GM19240 (cell line): ENCODE measurements around the gene CYFIP1.

Experiments used
- DNase-seq: peaks from one replicate; pipeline ENCODE4 v3.0.0; 2011; ENCODE audit warnings: low spot score; ENCODE audit not compliant: insufficient read length

The CYFIP1 gene

GRCh38 chr15:22891426-22892210, 88.5 kb downstream of the CYFIP1 start:
- DNase-seq: no peak

- DNase-seq: no peak
These were observed 89.9 kb downstream of the CYFIP1 start for GRCh38 chr15:22890296-22890695.

DNA sequence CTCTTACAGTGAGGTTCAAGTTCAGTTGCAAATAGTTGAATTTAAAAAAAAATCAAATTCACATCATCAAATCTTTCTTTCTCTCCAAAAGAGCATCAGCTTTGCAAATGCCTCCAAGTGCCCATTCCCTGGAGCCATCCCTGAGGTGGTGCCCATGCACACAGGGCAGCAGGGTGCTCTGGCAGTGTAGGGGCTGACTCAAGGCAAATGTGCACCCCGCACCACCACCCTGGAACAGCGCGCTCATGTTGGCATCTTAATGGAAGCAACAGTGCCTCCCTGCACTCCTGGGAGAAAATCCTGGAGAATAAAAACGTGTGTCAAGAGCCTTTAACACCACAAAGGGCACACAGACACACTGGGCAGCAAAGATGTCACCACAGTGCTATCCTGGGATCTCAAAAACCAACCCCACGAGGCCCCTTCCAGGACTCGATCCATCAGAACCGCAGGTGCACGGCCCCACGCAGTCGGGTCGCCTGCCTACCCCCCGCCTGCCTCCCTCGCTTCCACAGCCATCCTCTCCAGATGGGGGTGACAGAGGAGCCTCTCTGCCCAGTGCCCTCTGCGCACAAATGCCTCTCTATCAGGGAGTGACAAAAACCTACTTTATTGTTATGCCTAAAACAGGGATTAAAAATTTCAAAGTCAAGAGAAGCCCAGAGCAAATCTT, 90.9 kb downstream of the CYFIP1 start:
- no peak for DNase-seq

DNA sequence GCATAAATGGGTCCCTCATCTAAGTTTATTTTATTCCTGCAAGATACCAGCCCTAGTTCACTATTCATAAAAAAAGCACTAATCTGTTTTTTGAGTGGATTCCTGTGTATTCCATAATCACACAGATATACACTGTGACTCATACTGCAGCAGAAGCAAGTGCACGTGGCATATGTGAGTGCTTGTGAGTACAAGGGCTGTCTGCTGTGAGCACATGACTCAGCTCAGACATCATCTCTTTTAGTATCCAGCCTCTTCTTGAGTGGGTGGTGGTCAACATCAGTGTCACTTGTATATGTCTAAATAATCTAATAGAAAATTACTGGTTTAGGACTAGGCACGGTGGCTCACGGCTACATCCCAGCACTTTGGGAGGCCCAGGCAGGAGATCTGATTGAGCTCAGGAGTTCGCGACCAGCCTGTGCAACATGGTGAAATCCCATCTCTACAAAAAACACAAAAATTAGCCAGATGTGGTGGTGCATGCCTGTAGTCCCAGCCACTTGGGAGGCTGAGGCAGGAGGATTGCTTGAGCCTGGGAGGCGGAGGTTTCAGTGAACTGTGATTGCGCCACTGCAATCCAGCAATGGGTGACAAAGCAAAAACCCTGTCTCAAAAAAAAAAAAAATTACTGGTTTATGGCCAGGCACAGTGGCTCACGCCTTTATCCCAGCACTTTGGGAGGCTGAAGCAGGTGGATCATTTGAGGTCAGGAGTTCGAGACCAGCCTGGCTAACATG, 91.9 kb downstream of the CYFIP1 start:
- DNase-seq: no peak

DNA sequence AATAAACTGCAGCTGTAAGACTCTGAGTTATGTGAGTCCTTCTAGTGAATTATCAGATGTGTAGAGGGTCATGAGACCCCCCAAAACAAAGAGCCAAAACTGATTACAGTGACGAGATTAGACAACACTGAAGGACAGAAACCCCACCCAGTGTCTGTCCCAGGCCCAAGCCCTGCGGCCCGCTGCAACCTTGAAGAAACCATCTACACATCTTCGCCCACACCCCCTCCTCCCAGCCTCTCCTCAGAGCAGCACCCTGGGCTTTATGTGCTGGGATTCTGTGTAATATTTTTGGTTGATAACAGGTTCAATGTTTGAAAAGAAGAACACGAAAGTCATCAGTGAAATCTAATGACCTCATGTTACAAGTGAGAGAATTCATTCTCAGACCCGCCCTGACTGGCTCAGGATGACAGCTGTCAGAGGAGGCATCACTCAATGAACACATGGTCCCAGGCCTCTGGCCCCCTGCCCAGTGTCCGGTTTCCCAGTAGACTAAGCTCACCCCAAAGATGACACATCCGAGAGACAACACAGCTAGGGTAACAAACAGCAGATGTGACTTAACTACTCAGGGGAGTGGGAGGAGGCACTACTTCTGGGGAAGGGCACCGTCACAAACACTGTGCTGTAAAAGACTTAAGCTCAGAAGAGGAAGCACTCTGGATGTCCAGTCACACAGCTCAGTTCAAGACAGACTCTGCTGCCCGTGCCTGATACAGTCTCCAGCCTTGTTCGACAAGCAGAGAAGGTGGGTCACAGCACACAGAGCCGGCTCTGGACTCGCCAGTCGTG, 92.8 kb downstream of the CYFIP1 start:
- DNase-seq: no peak

- DNase-seq: no peak
These were observed 95.0 kb downstream of the CYFIP1 start for GRCh38 chr15:22885120-22885519.

DNA sequence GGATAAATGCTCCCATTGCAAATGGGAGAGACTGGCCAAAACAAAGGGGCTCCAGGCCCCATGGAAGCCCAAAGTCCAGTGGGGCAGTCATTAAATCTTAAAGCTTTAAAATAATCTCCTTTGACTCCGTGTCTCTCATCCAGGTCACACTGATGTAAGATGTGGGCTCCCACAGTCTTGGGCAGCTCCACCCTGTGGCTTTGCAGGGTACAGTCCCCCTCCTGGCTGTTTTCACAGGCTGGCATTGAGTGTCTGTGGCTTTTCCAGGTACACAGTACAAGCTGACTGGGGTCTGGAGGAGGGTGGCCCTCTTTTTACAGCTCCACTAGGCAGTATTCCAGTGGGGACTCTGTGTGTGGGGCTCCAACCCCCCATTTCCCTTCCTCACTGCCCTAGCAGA, 95.8 kb downstream of the CYFIP1 start:
- DNase-seq: no peak

GRCh38 chr15:22883196-22883595, 97.0 kb downstream of the CYFIP1 start:
- no peak for DNase-seq

GRCh38 chr15:22881739-22882440, 98.3 kb downstream of the CYFIP1 start:
- DNase-seq: no peak

DNA sequence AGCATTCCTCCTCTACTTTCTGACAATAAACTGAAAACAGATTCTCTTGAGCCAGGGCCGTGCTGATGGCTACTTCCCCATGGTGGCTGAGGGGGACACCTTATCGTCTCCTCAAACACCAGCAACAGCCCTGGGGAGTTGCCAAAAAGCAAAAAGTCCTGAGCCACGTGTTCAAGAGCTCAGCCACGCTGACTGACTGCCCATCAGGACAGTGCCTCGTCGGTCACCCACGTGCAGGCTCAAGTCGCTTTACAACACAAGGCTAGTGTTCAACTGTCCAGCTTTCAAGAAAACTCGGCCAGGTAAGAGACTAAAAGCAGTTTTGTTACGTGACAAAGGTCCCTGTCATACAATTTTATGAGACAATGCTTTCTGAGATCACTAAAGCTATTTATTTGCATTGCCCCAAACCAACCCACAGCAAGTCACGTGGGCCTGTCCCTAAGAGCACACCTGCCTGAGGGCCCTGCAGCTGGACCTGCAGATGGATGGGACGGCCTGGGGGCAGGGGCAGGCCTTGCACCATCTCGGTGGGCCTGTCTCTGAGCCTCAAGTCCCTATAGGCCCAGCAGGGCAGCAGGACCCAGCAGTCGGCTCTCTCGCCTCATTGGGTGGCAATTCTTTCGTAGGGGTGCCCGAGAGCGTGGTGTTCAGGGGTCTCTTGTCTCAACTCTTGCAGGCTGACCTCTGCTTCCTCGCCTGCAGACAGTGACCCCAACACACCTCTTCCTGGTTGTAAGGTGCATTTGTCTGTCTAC, 99.0 kb downstream of the CYFIP1 start:
- DNase-seq: no peak

DNA sequence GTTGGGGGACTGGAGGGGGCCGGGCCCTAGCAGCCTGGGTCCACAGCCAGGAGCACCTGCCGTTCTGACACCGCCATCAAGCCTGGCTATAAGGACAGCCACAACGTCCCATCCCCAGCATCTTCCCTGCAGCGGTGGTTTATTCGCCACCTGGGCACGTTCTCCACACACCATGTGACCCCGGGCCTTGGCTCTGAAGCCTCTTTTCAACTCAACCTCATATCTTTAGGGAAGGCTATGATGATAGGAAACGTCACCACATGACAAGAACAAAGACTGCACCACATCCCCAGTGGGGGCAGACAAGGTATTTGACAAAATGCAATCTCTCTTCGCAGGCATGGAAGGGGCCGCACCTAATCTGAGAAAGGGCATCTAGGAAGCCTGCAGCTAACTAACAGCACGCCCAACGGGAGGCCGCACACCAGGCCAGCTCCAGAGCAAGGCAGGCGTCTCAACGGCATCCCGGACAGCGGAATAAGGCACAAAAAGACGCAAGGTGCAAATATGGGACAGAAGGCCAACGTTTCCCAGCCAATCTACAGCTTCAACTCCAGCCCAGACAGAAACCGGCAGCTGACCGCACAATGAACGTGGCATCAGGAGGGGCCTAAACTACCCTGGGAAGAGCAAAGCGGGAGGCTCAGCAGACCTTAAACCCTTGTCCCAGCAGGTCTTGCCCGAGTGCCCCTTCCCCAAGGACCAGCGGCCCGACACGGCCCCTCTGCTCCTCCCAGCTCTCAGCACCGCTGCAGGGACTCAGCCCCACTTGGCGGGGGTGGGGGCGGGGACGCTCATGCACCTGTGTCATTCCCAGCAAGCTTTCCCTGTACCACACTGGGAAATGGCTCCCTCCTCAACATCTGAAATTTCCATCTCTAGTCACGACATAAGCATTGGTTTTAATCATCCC, 99.8 kb downstream of the CYFIP1 start:
- DNase-seq: no peak

DNA sequence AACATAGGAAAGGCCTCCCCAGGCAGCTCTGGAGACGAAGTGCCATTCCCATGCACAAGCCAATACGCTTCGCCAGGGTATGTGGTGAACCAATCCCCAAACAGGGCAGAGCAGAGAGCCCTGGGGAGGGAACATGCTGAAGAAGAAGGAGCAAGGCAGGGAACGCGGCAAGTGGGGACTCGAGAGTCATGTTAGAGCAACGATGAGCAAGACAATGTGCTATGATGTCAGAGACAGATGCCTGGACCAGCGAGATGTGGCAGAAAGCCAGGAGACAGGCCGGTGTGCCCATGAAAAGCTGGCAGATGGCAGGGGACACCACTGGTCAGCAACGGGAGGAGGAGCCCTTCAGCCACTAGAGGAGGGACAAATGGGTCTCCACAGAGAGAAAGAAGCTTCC, 102.1 kb downstream of the CYFIP1 start:
- DNase-seq: no peak

GRCh38 chr15:22877607-22878006, 102.6 kb downstream of the CYFIP1 start:
- DNase-seq: no peak

- DNase-seq: no peak
These were observed 103.1 kb downstream of the CYFIP1 start for GRCh38 chr15:22877117-22877516.

DNA sequence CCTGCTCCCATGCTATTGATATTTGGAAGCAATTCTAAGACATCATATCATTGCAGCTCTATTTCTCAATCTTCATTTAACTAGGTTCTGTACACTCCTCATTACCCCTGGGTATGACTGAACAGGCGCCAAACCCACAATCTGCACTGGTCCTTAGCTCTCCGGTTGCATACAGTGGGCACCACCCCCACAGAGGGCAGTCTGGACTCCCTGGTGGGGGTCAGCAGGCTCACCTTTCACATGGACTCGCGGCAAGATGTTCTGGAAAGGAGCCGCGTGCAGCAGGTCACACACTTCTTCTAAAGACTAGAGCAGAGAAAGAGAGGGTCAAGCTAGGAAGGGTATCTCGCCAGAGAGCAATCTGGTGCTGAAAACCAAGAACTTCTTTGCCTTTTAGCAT, 105.2 kb downstream of the CYFIP1 start:
- no peak for DNase-seq

- no peak for DNase-seq
These were observed 105.9 kb downstream of the CYFIP1 start for GRCh38 chr15:22874256-22874655.

- no peak for DNase-seq
These were observed 106.3 kb downstream of the CYFIP1 start for GRCh38 chr15:22873841-22874240.

DNA sequence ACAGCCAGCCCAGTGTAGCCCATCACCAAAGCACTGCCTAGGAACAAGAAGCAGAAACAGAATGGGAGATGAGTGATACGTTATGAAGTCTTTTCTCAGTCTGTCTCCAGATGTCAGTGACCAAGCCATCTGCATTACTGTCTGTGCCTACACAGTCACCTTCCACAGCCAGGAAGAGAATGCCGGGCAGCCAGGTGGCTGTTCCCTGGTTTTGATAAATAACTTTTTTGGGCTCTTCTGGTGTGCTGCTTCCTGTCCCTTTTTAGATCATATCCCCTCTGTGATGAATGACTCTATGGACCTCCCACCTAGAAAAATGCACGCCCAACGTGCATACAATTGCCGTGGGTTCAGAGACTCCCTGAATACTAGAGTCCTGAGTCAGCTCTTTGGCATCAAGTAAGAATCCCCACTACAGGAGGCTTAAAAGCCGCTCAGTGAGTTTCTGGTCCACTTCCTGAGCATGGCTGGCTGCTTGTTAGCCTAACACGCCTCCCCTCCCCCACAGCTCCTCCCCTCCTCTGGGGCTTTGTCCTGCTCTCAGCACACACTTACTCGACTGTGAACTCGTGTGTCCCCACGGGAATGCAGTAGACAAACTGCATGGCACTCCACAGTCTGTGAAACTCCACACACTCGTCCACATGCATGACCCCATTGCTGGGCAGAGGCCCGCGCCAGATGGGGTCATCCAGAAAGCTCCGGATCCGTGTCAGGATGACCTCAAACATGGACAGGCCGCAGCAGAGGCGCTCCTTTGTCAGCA, 107.0 kb downstream of the CYFIP1 start:
- DNase-seq: no peak
